Gastrocnemius medialis (tissue), 4 donors: ENCODE data around the gene GPC6. TPM values are rescaled to one million over a fixed set of nuclear protein-coding genes. Genes with fewer than 3 reads are reported as not detected.

ENCODE experiments used
- ATAC-seq, 2 donors: fragments of 150-250 bp; one replicate each; pipeline ENCODE4 v1.9.1; 2016
- DNase-seq, 2 donors: peaks; one replicate each; pipeline ENCODE4 v3.0.0-alpha.2; 2019
- H3K27ac ChIP-seq, 4 donors: fragments of 200-600 bp; sonication (generic); 1 replicate in 1 of 4; 2 replicates in 3 of 4; pipeline ENCODE4 v1.5.1; 2016 to 2018; ENCODE audit warnings: mild to moderate bottlenecking in 2 of 4, moderate library complexity in 1 of 4
- H3K27me3 ChIP-seq, 3 donors: fragments of 200-600 bp; sonication (generic) in 2 of 3; 1 replicate in 1 of 3; 2 replicates in 2 of 3; pipeline versions ENCODE4 v1.5.1 to v1.6.0; 2016 to 2019; ENCODE audit warnings: mild to moderate bottlenecking in 1 of 3, moderate library complexity in 1 of 3
- H3K36me3 ChIP-seq, 2 donors: fragments of 200-600 bp; sonication (generic) in 1 of 2; one replicate each; pipeline ENCODE4 v1.5.1; 2017 to 2018
- H3K4me1 ChIP-seq, 2 donors: fragments of 200-600 bp; sonication (generic) in 1 of 2; one replicate each; pipeline ENCODE4 v1.5.1; 2016 to 2017; ENCODE audit warnings: mild to moderate bottlenecking in 2 of 2
- H3K4me3 ChIP-seq, 4 donors: fragments of 200-600 bp; sonication (generic) in 3 of 4; 1 replicate in 1 of 4; 2 replicates in 3 of 4; pipeline ENCODE4 v1.5.1; 2016 to 2019; ENCODE audit warnings: mild to moderate bottlenecking in 2 of 4
- H3K9me3 ChIP-seq, 3 donors: fragments of 200-600 bp; sonication (generic) in 2 of 3; 1 replicate in 1 of 3; 2 replicates in 2 of 3; pipeline ENCODE4 v1.5.1; 2016 to 2019
- POLR2A ChIP-seq, 2 donors: fragments of 450-650 bp; IDR thresholded peaks; one replicate each; pipeline ENCODE4 v1.6.1; 2017; ENCODE audit warnings: antibody characterized with exemption in 2 of 2, mild to moderate bottlenecking in 2 of 2, moderate library complexity in 2 of 2
- in situ Hi-C, 4 donors: fragments of 200-750 bp; cut with MboI; loops; one replicate each; pipeline versions ENCODE4 v1.15.0 to v1.8.0; 2017; ENCODE audit warnings: low sequenced_read_pairs in 4 of 4
- intact Hi-C: fragments of 100-400 bp; cut with DNase I; formaldehyde crosslinking; loops from one replicate; pipeline ENCODE4 v1.15.1; 2023; ENCODE audit warnings: low total_unique reads
- total RNA-seq, 4 donors: library from RNA; depleted of rRNA; stranded (reverse); fragments of >200 nt; gene quantifications; one replicate each; pipeline versions ENCODE4 v1.1.0 to v1.2.3, GENCODE V29; 2016
- TF ChIP-seq, protein P1 (sequence below), 5 experiments: fragments of 450-650 bp in 3 of 5; fragments of 200-600 bp in 2 of 5; sonication (generic) in 2 of 5; IDR thresholded peaks in 4 of 5; conservative IDR thresholded peaks in 1 of 5; 1 replicate in 4 of 5; 2 replicates in 1 of 5; pipeline ENCODE4 v1.5.1; 2016 to 2019; ENCODE audit warnings: antibody characterized with exemption in 5 of 5, mild to moderate bottlenecking in 3 of 5, moderate library complexity in 3 of 5

GPC6 gene
- total RNA-seq, 4 donors from 2014 or later, result 0.47 to 0.88 (median 0.59) TPM

DNA sequence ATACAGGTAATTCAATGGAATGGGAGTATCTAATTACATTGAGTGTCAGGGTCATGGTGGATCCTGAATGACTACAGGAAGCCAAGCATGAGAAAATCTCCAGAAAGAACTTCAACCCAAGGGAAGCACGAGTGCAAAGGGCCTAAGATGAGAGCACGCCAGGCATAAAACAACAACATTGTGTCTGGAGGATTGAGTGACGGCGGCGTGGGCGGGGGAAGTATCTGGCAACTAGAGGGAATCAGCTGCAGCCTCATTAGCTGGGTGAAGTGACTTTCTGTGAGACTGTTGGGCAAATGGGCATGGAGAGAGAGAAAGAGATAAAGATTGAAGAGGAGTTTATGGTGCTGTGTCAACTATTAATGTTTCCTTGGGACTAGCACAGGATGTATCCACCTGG lies 194.3 kb downstream of the GPC6 start:
- no peak for DNase-seq
- Histone ChIP-seq H3K4me3 (no peak overlapping the region), H3K27me3 (no peaks in the 10 kb centered on the region), H3K9me3 (no peaks in the 10 kb centered on the region), H3K36me3 (no peaks in the 10 kb centered on the region), H3K4me1 (no peaks in the 10 kb centered on the region), H3K27ac (no peak overlapping the region)
- in situ Hi-C loops (no loop called here), intact Hi-C loops (no loop called here)
- TF ChIP-seq, protein P1, sequence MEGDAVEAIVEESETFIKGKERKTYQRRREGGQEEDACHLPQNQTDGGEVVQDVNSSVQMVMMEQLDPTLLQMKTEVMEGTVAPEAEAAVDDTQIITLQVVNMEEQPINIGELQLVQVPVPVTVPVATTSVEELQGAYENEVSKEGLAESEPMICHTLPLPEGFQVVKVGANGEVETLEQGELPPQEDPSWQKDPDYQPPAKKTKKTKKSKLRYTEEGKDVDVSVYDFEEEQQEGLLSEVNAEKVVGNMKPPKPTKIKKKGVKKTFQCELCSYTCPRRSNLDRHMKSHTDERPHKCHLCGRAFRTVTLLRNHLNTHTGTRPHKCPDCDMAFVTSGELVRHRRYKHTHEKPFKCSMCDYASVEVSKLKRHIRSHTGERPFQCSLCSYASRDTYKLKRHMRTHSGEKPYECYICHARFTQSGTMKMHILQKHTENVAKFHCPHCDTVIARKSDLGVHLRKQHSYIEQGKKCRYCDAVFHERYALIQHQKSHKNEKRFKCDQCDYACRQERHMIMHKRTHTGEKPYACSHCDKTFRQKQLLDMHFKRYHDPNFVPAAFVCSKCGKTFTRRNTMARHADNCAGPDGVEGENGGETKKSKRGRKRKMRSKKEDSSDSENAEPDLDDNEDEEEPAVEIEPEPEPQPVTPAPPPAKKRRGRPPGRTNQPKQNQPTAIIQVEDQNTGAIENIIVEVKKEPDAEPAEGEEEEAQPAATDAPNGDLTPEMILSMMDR (IDR thresholded peaks at IDR 0.05 in 4 of 5, conservative IDR thresholded peaks at IDR 0.05 in 1 of 5), result no peak
- no peak for TF ChIP-seq POLR2A (IDR thresholded peaks at IDR 0.05)
- ATAC-seq, result no peak

DNA sequence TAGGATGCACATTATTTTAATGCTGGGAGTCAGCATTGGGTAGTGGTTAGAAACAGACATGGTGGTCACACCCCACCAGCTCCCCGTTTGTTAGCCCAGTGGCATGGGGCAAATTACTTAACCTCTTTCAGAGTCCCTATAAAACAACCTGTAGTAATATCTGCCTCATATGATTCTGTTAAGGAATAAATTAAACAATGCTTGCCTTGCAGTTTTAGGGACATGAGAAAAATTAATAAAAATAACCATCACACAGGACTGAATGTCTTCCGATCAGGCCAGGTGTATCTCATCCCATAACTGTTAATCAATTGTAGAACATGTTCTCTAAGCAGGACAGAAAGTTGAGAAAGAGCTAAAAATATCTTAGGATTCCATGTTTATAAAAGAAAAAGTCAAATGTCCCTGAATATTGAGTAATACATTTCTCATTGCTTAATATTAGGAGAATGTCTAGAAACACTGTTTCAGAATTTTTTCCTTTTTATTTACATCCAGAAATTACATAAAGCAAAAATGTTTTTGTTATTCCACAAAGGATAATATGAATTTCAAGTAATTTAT lies 196.5 kb downstream of the GPC6 start:
- DNase-seq (no peak), ATAC-seq (no peak)
- TF ChIP-seq, protein P1 (IDR thresholded peaks at IDR 0.05 in 4 of 5, conservative IDR thresholded peaks at IDR 0.05 in 1 of 5), result no peak
- TF ChIP-seq POLR2A (IDR thresholded peaks at IDR 0.05), result no peak
- H3K4me3 ChIP-seq, result no peak overlapping the region
- no peak overlapping the region for H3K27ac ChIP-seq
- H3K27me3 ChIP-seq, result no peaks in the 10 kb centered on the region
- in situ Hi-C loops, result no loop called here
- no peaks in the 10 kb centered on the region for H3K4me1 ChIP-seq
- H3K9me3 ChIP-seq, result no peaks in the 10 kb centered on the region
- H3K36me3 ChIP-seq, result no peaks in the 10 kb centered on the region
- intact Hi-C loops, result no loop called here

DNA sequence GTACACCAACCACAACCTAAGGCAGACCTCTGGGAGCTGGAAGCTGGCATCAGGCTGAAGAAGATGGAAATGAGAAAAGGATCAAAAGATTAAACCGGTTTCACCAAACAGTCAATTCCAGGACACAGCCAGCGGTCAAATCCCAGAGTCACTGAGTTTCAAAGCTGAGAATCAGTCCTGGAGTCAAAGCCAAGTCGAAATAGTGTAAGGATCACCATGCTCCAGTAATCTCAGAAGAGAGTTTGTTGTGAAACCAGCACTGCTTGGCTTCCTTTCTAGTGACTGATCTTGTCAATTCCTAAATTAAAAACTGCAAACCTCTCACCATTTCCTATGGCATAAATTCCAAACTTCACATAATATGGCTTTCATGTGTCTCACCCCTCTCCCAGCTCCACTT lies 198.8 kb downstream of the GPC6 start:
- Histone ChIP-seq H3K9me3 (no peaks in the 10 kb centered on the region), H3K27me3 (no peaks in the 10 kb centered on the region), H3K4me3 (no peak overlapping the region), H3K4me1 (no peaks in the 10 kb centered on the region), H3K27ac (no peak overlapping the region), H3K36me3 (no peaks in the 10 kb centered on the region)
- intact Hi-C loops, result no loop called here
- in situ Hi-C loops, result no loop called here
- TF ChIP-seq POLR2A (IDR thresholded peaks at IDR 0.05), result no peak
- TF ChIP-seq, protein P1 (IDR thresholded peaks at IDR 0.05 in 4 of 5, conservative IDR thresholded peaks at IDR 0.05 in 1 of 5), result no peak
- ATAC-seq (no peak), DNase-seq (no peak)

DNA sequence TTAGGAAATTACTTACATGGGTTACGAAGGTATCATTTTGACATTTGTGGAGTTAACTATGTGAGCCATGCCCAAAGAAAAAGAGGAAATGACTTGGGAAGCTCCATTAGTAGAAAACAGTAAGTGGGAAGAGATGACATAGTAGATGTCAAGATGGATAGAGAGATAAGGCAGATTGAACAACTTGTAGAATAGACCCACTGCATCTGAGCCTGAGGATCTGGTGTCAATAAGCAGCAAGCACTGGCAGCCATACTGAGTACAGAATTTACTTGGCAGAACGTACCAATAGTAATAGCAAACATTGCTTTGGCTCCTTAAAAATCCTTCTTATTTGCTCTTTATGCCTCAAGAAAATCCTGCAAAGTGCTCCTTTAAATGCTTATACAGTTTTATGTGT lies 203.8 kb downstream of the GPC6 start:
- no peak overlapping the region for H3K4me3 ChIP-seq
- H3K9me3 ChIP-seq, result no peaks in the 10 kb centered on the region
- no peaks in the 10 kb centered on the region for H3K36me3 ChIP-seq
- TF ChIP-seq, protein P1 (IDR thresholded peaks at IDR 0.05 in 4 of 5, conservative IDR thresholded peaks at IDR 0.05 in 1 of 5), result no peak
- no peak for TF ChIP-seq POLR2A (IDR thresholded peaks at IDR 0.05)
- H3K4me1 ChIP-seq, result no peaks in the 10 kb centered on the region
- intact Hi-C loops, result no loop called here
- H3K27ac ChIP-seq, result no peak overlapping the region
- no peak for DNase-seq
- H3K27me3 ChIP-seq, result no peaks in the 10 kb centered on the region
- no peak for ATAC-seq
- in situ Hi-C loops, result no loop called here

DNA sequence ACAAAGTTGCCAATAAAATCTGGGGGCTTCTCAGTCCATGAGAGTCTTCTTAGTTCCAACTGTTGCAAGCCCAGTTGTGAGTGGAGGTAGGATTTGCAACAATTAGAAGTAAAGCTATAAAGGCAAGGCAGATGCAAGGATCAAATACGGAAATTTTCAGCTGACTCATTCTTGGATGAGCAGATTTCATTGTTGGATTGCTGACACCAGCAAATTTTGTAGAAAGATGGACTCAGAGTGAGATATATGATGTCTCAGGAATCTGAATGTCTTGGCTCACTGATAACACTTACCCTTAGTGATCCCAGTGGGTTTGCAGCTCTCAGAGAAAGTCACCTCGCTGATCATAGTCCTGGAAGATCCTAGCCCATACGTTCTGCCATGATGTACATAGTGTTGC lies 209.0 kb downstream of the GPC6 start:
- no peak for ATAC-seq

More for the DNA sequence above, 209.0 kb downstream of the GPC6 start:
- H3K9me3 ChIP-seq, result no peaks in the 10 kb centered on the region
- in situ Hi-C loops, result no loop called here
- no peaks in the 10 kb centered on the region for H3K36me3 ChIP-seq
- no peaks in the 10 kb centered on the region for H3K27me3 ChIP-seq
- no peak for DNase-seq
- no peak overlapping the region for H3K27ac ChIP-seq
- intact Hi-C loops, result no loop called here
- TF ChIP-seq, protein P1 (IDR thresholded peaks at IDR 0.05 in 4 of 5, conservative IDR thresholded peaks at IDR 0.05 in 1 of 5), result no peak
- TF ChIP-seq POLR2A (IDR thresholded peaks at IDR 0.05), result no peak
- H3K4me1 ChIP-seq, result no peaks in the 10 kb centered on the region
- H3K4me3 ChIP-seq, result no peak overlapping the region
